Stimulated activated naive CD4-positive, alpha-beta T cell treated with Interleukin-2 at 50 U/mL for 16 hours (primary cell): Measurements from ENCODE around the gene TIMMDC1.

ENCODE experiments used
- DNase-seq: peaks from one replicate; lab custom pipeline; 2025; lab: John Stamatoyannopoulos, UW

The TIMMDC1 gene

GRCh38 chr3:119498186-119499011, at the start of gene TIMMDC1:
Gene TIMMDC1 (plus strand): TSS chr3:119498547. CDS start chr3:119498734, 187 bp downstream.
- DNase-seq, result peak; percentile 97

- no peak for DNase-seq
Measured at GRCh38 chr3:119453822-119454221, 44.5 kb upstream of the TIMMDC1 start.

- no peak for DNase-seq
Measured at GRCh38 chr3:119456469-119456868, 41.9 kb upstream of the TIMMDC1 start.

- no peak for DNase-seq
Measured at GRCh38 chr3:119457246-119457645, 41.1 kb upstream of the TIMMDC1 start.

- DNase-seq, result peak; percentile 98
Measured at GRCh38 chr3:119463171-119464169, 34.9 kb upstream of the TIMMDC1 start, which contains the start of gene TMEM39A. Gene TMEM39A (minus strand): TSS chr3:119463615. CDS start chr3:119462074, 1,541 bp downstream.

- DNase-seq, result no peak
Measured at GRCh38 chr3:119468041-119468440, 30.3 kb upstream of the TIMMDC1 start.

- no peak for DNase-seq
Measured at GRCh38 chr3:119469418-119470189, 28.7 kb upstream of the TIMMDC1 start.

- DNase-seq, result no peak
Measured at GRCh38 chr3:119470866-119471265, 27.5 kb upstream of the TIMMDC1 start.

GRCh38 chr3:119481079-119481478, 17.3 kb upstream of the TIMMDC1 start:
- DNase-seq, result no peak

GRCh38 chr3:119483101-119483500, 15.2 kb upstream of the TIMMDC1 start:
- DNase-seq, result no peak

GRCh38 chr3:119485563-119485962, 12.8 kb upstream of the TIMMDC1 start:
- no peak for DNase-seq

GRCh38 chr3:119490153-119490552, 8.2 kb upstream of the TIMMDC1 start:
- DNase-seq, result no peak

GRCh38 chr3:119492128-119492527, 6.2 kb upstream of the TIMMDC1 start:
- DNase-seq, result no peak

GRCh38 chr3:119492810-119493209, 5.5 kb upstream of the TIMMDC1 start:
- DNase-seq, result no peak

GRCh38 chr3:119494597-119494996, 3.8 kb upstream of the TIMMDC1 start:
- no peak for DNase-seq

GRCh38 chr3:119497820-119498185, 544 bp upstream of the TIMMDC1 start:
- DNase-seq, result no peak

GRCh38 chr3:119500265-119500664, 1.9 kb downstream of the TIMMDC1 start:
- DNase-seq, result no peak

- no peak for DNase-seq
Measured at GRCh38 chr3:119500901-119501300, 2.6 kb downstream of the TIMMDC1 start.

- DNase-seq, result no peak
Measured at GRCh38 chr3:119506631-119507030, 8.3 kb downstream of the TIMMDC1 start.

- no peak for DNase-seq
Measured at GRCh38 chr3:119507404-119507803, 9.1 kb downstream of the TIMMDC1 start.

- peak; percentile 3 for DNase-seq
Measured at GRCh38 chr3:119508172-119508845, 10.0 kb downstream of the TIMMDC1 start.
